H1 (cell line): ENCODE results near the gene DOCK8. TPM values are rescaled to one million over a fixed set of nuclear protein-coding genes. Genes with fewer than 3 reads are reported as not detected.

ENCODE experiments used
- CTCF ChIA-PET: fragments of 300-600 bp; sonication (Branson Sonifier 250); formaldehyde crosslinking; loops from one replicate; lab custom pipeline; 2021; ENCODE audit not compliant: partially characterized antibody; lab: Charles Lee
- POLR2A ChIA-PET: fragments of 300-600 bp; sonication (Branson Sonifier 250); formaldehyde crosslinking; loops from one replicate; lab custom pipeline; 2021; ENCODE audit warnings: inconsistent platforms; ENCODE audit not compliant: partially characterized antibody; lab: Charles Lee
- DNase-seq, 2 experiments: peaks; one replicate each; pipeline versions ENCODE4 v3.0.0 to v3.0.0-alpha.2; 2010 to 2022; ENCODE audit warnings: low spot score in 2 of 2, low read depth in 1 of 2, mixed read lengths in 1 of 2
- FAIRE-seq: peaks from 2 replicates; lab custom pipeline; 2011; peaks lifted over from hg19 to GRCh38; lab: Jason Lieb, UNC
- H2AFZ ChIP-seq: 2 replicates; pipeline ENCODE4 v1.8.1; 2012; ENCODE audit warnings: low read length, inconsistent platforms
- H2AK5ac ChIP-seq: 2 replicates; pipeline ENCODE4 v1.6.1; 2013; ENCODE audit warnings: low read depth, low read length
- H2BK120ac ChIP-seq: replicated peaks from 2 replicates; pipeline ENCODE3; 2013; ENCODE audit warnings: low read depth, low read length, inconsistent platforms
- H2BK12ac ChIP-seq: 2 replicates; pipeline ENCODE4 v1.6.1; 2013; ENCODE audit warnings: low read depth, low read length
- H2BK15ac ChIP-seq: 2 replicates; pipeline ENCODE4 v1.6.1; 2013; ENCODE audit warnings: low read length
- H2BK20ac ChIP-seq: 2 replicates; pipeline ENCODE4 v1.6.1; 2013; ENCODE audit warnings: low read length
- H2BK5ac ChIP-seq: 2 replicates; pipeline ENCODE4 v1.6.1; 2013; ENCODE audit warnings: low read depth, low read length
- H3K14ac ChIP-seq: 2 replicates; pipeline ENCODE4 v1.6.1; 2013; ENCODE audit warnings: inconsistent platforms; ENCODE audit not compliant: insufficient read length
- H3K18ac ChIP-seq: 2 replicates; pipeline ENCODE4 v1.6.1; 2013; ENCODE audit warnings: low read length; ENCODE audit errors: extremely low read depth
- H3K23ac ChIP-seq: 2 replicates; pipeline ENCODE4 v1.6.1; 2013; ENCODE audit warnings: inconsistent platforms; ENCODE audit not compliant: insufficient read length
- H3K23me2 ChIP-seq: 2 replicates; pipeline ENCODE4 v1.6.1; 2013; ENCODE audit warnings: low read depth, low read length
- H3K27ac ChIP-seq: 2 replicates; pipeline ENCODE4 v1.6.1; 2011; ENCODE audit warnings: low read depth, low read length, inconsistent platforms
- H3K27me3 ChIP-seq, 4 experiments: replicated peaks in 1 of 4; 1 replicate in 1 of 4; 2 replicates in 3 of 4; pipeline versions ENCODE4 v1.6.1 to v1.8.1; 2011 to 2013; ENCODE audit warnings: low read length in 3 of 4, mild to moderate bottlenecking in 3 of 4, inconsistent platforms in 2 of 4, mixed read lengths in 2 of 4, moderate library complexity in 1 of 4; ENCODE audit not compliant: control insufficient read depth in 3 of 4, insufficient read depth in 3 of 4; ENCODE audit errors: extremely low read depth in 1 of 4
- H3K36me3 ChIP-seq, 4 experiments: 2 replicates each; pipeline versions ENCODE4 v1.6.1 to v1.8.1; 2011 to 2013; ENCODE audit warnings: mild to moderate bottlenecking in 4 of 4, low read length in 3 of 4, moderate library complexity in 2 of 4, control low read depth in 1 of 4, inconsistent platforms in 1 of 4; ENCODE audit not compliant: insufficient read depth in 4 of 4, control insufficient read depth in 2 of 4
- H3K4ac ChIP-seq: replicated peaks from 2 replicates; pipeline ENCODE3; 2013; ENCODE audit warnings: low read length, low read depth, mixed read lengths, inconsistent platforms; ENCODE audit not compliant: insufficient read length
- H3K4me1 ChIP-seq, 4 experiments: replicated peaks in 1 of 4; 1 replicate in 1 of 4; 2 replicates in 3 of 4; pipeline versions ENCODE4 v1.6.1 to v1.8.1; 2011 to 2013; ENCODE audit warnings: low read length in 3 of 4, inconsistent platforms in 2 of 4, mixed read lengths in 1 of 4; ENCODE audit not compliant: insufficient read depth in 4 of 4, control insufficient read depth in 3 of 4
- H3K4me2 ChIP-seq, 2 experiments: 2 replicates each; pipeline versions ENCODE4 v1.6.1 to v1.8.1; 2011 to 2013; ENCODE audit warnings: low read depth in 2 of 2, low read length in 2 of 2, control low read depth in 1 of 2, inconsistent platforms in 1 of 2, mild to moderate bottlenecking in 1 of 2; ENCODE audit not compliant: insufficient read depth in 1 of 2
- H3K4me3 ChIP-seq, 4 experiments: fragments of 200-600, 300-600 bp in 1 of 4; sonication (generic), shearing (Covaris generic), sonication (Bioruptor Twin) in 1 of 4; 2 replicates each; pipeline versions ENCODE4 v1.5.1 to v1.8.1; 2011 to 2016; ENCODE audit warnings: low read length in 4 of 4, low read depth in 3 of 4, control low read depth in 2 of 4, inconsistent platforms in 2 of 4, mild to moderate bottlenecking in 2 of 4, mixed read lengths in 1 of 4, moderate library complexity in 1 of 4; ENCODE audit not compliant: insufficient read depth in 2 of 4; ENCODE audit errors: extremely low read depth in 1 of 4
- H3K56ac ChIP-seq: replicated peaks from 2 replicates; pipeline ENCODE3; 2013; ENCODE audit warnings: low read depth, mild to moderate bottlenecking, mixed read lengths, low read length, inconsistent platforms; ENCODE audit not compliant: insufficient read length
- H3K79me1 ChIP-seq: 2 replicates; pipeline ENCODE4 v1.6.1; 2013; ENCODE audit warnings: low read depth, low read length, control low read depth
- H3K79me2 ChIP-seq, 2 experiments: 2 replicates each; pipeline versions ENCODE4 v1.6.1 to v1.8.1; 2012 to 2013; ENCODE audit warnings: low read length in 2 of 2, mild to moderate bottlenecking in 2 of 2, inconsistent platforms in 1 of 2; ENCODE audit not compliant: insufficient read depth in 2 of 2, control insufficient read depth in 1 of 2
- H3K9ac ChIP-seq, 4 experiments: replicated peaks in 1 of 4; 1 replicate in 1 of 4; 2 replicates in 3 of 4; pipeline versions ENCODE4 v1.6.1 to v1.8.1; 2011 to 2013; ENCODE audit warnings: low read depth in 3 of 4, low read length in 3 of 4, control low read depth in 2 of 4, mild to moderate bottlenecking in 2 of 4, moderate library complexity in 2 of 4, inconsistent platforms in 1 of 4; ENCODE audit errors: extremely low read depth in 1 of 4
- H3K9me3 ChIP-seq, 2 experiments: 2 replicates each; pipeline versions ENCODE4 v1.6.1 to v1.8.1; 2012 to 2013; ENCODE audit warnings: mild to moderate bottlenecking in 2 of 2, moderate library complexity in 2 of 2, control low read depth in 1 of 2, inconsistent platforms in 1 of 2, low read depth in 1 of 2, low read length in 1 of 2, mixed read lengths in 1 of 2; ENCODE audit not compliant: insufficient read depth in 2 of 2
- H4K20me1 ChIP-seq, 2 experiments: replicated peaks in 1 of 2; 2 replicates each; pipeline versions ENCODE3 to v1.8.1; 2011 to 2013; ENCODE audit warnings: inconsistent platforms in 2 of 2, low read length in 2 of 2, mild to moderate bottlenecking in 1 of 2; ENCODE audit not compliant: insufficient read depth in 2 of 2, control insufficient read depth in 1 of 2
- H4K5ac ChIP-seq: 2 replicates; pipeline ENCODE4 v1.6.1; 2013; ENCODE audit warnings: low read length, low read depth, mixed read lengths, inconsistent platforms; ENCODE audit not compliant: insufficient read length
- H4K8ac ChIP-seq: 2 replicates; pipeline ENCODE4 v1.8.0; 2013; ENCODE audit warnings: mild to moderate bottlenecking, moderate library complexity, low read length, inconsistent platforms; ENCODE audit not compliant: insufficient read depth; ENCODE audit errors: extremely low read depth
- H4K91ac ChIP-seq: replicated peaks from 2 replicates; pipeline ENCODE3; 2013; ENCODE audit warnings: low read length, mixed read lengths, inconsistent platforms; ENCODE audit not compliant: insufficient read length
- CREB1 ChIP-seq: IDR thresholded peaks from 2 replicates; pipeline ENCODE4 v1.6.1; 2012; ENCODE audit warnings: inconsistent platforms
- CTBP2 ChIP-seq: IDR thresholded peaks from 2 replicates; pipeline ENCODE4 v1.7.0; 2011; ENCODE audit warnings: borderline replicate concordance, mild to moderate bottlenecking, moderate library complexity, mixed read lengths, low read length; ENCODE audit not compliant: insufficient read depth, insufficient read length
- FOSL1 ChIP-seq: IDR thresholded peaks from 2 replicates; pipeline ENCODE4 v1.6.1; 2011; ENCODE audit warnings: mild to moderate bottlenecking, low read depth, low read length, moderate library complexity; ENCODE audit not compliant: insufficient read depth
- JUND ChIP-seq: IDR thresholded peaks from 2 replicates; pipeline ENCODE4 v1.6.1; 2011; ENCODE audit warnings: mild to moderate bottlenecking, improper control_type of control experiment, low read length
- KDM1A ChIP-seq: fragments of 200-600, 300-600 bp; sonication (generic); IDR thresholded peaks from 2 replicates; pipeline ENCODE4 v1.7.1; 2016; ENCODE audit warnings: mild to moderate bottlenecking, low read length, borderline replicate concordance
- POLR2AphosphoS5 ChIP-seq: IDR thresholded peaks from 2 replicates; pipeline ENCODE4 v1.6.1; 2011; ENCODE audit warnings: low read depth, low read length
- RAD21 ChIP-seq, 2 experiments: IDR thresholded peaks in 1 of 2; conservative IDR thresholded peaks in 1 of 2; 2 replicates each; pipeline ENCODE4 v1.6.1; 2011; ENCODE audit warnings: low read depth in 2 of 2, low read length in 2 of 2, improper control_type of control experiment in 1 of 2, inconsistent platforms in 1 of 2, mild to moderate bottlenecking in 1 of 2, moderate library complexity in 1 of 2
- SIN3A ChIP-seq, 2 experiments: IDR thresholded peaks in 1 of 2; conservative IDR thresholded peaks in 1 of 2; 2 replicates each; pipeline ENCODE4 v1.6.1; 2011 to 2012; ENCODE audit warnings: low read length in 2 of 2, improper control_type of control experiment in 1 of 2, low read depth in 1 of 2, mild to moderate bottlenecking in 1 of 2
- TCF12 ChIP-seq: IDR thresholded peaks from 2 replicates; pipeline ENCODE4 v1.6.1; 2011; ENCODE audit warnings: low read depth, mild to moderate bottlenecking, low read length
- YY1 ChIP-seq: IDR thresholded peaks from 2 replicates; pipeline ENCODE4 v1.6.1; 2011; ENCODE audit warnings: low read depth, mild to moderate bottlenecking, low read length
- WGBS, 2 experiments: shearing (Covaris generic) in 1 of 2; methylation state at CpG; one replicate each; pipeline versions ENCODE4 v1.1.6 to v1.1.7; 2013 to 2015; ENCODE audit warnings: low lambda C conversion rate in 2 of 2, mixed read lengths in 2 of 2, inconsistent platforms in 1 of 2, low coverage in 1 of 2, missing lambda C conversion rate in 1 of 2; ENCODE audit not compliant: insufficient replicate concordance in 2 of 2, insufficient coverage in 1 of 2, insufficient read length in 1 of 2; ENCODE audit errors: extremely low coverage in 1 of 2, missing lambda C conversion rate in 1 of 2; 5-methylcytosine and 5-hydroxymethylcytosine counted together
- polyA plus RNA-seq, 7 experiments: library from polyadenylated mRNA; depleted of rRNA in 3 of 7; stranded (reverse) in 5 of 7; unstranded in 2 of 7; fragments of >200 nt in 5 of 7; fragments of 200-250 nt in 2 of 7; gene quantifications; 1 replicate in 5 of 7; 2 replicates in 1 of 7; 4 replicates in 1 of 7; pipeline versions ENCODE4 v1.2.1 to v1.2.3, GENCODE V29; 2011 to 2013; ENCODE audit warnings: missing spikeins in 2 of 7, mixed read lengths in 2 of 7
- total RNA-seq: library from RNA; stranded (reverse); fragmentation: NEBNext Ultra II Directional; extraction: Animal tissue kit (Norgen Biotek cat#: 25700); gene quantifications from 2 replicates; pipeline ENCODE4 v1.2.1, GENCODE V29; 2021
- TF ChIP-seq, protein P1 (sequence below): IDR thresholded peaks from 2 replicates; pipeline ENCODE4 v1.6.1; 2012; ENCODE audit warnings: inconsistent platforms

Gene DOCK8
- total and polyA plus RNA-seq, 2 of the 8 experiments (the other 6 are each of a cell fraction or from before 2014, with no cell fraction given), result 0.57 to 2.0 TPM

DNA sequence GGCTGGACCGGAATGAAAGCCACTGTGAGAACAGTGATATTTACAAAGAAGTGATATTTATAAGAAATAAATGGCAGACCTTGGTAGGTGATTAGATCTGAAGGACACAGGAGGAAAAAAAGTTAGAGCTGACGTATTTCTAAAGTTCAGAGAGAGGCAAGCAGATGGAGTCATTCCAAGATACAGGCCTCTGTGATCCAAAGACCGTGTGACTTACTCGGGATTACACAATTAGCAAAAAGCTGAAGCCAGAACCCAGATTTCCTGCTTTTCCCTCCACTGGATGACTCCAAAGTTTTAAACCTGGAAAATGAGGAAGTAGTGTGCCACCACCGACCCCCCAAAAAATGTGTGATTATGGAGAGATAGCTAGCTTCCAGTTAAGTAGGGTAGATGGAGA is 3.1 kb upstream of the DOCK8 start:
- POLR2A ChIA-PET, result no interaction called here
- 84% methylated on average over 5 of the region's 5 CpGs; no CpG with 5 or more reads in 1 of the 2 experiments for WGBS, 2 experiments
- Histone ChIP-seq H4K91ac (no peak overlapping the region), H3K14ac (no peak overlapping the region), H2BK120ac (no peak overlapping the region), H2BK12ac (no peak overlapping the region), H3K79me2 (no peaks in the 10 kb centered on the region), H2AK5ac (no peak overlapping the region), H3K9me3 (no peaks in the 10 kb centered on the region; a peak in 1 of 4 replicates), H3K23ac (no peak overlapping the region), H4K20me1 (no peaks in the 10 kb centered on the region), H3K79me1 (no peaks in the 10 kb centered on the region)
- no peak for FAIRE-seq
- TF ChIP-seq POLR2AphosphoS5, result no peak
- TF ChIP-seq FOSL1, result no peak
- no peak for TF ChIP-seq CREB1
- no peak for TF ChIP-seq CTBP2
- no peak for TF ChIP-seq TCF12
- TF ChIP-seq RAD21 (IDR thresholded peaks at IDR 0.05 in 1 of 2, conservative IDR thresholded peaks at IDR 0.05 in 1 of 2; ENCODE audit: low read depth in 2 of 2, low read length in 2 of 2), result no peak
- no peak for TF ChIP-seq KDM1A
- TF ChIP-seq, protein P1, sequence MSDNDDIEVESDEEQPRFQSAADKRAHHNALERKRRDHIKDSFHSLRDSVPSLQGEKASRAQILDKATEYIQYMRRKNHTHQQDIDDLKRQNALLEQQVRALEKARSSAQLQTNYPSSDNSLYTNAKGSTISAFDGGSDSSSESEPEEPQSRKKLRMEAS, result no peak
- no peak for TF ChIP-seq SIN3A (conservative IDR thresholded peaks at IDR 0.05 in 1 of 2, IDR thresholded peaks at IDR 0.05 in 1 of 2; ENCODE audit: low read depth in 1 of 2, low read length in 2 of 2)
- TF ChIP-seq YY1, result no peak
- no peak for TF ChIP-seq JUND
- TF ChIP-seq, all 59 proteins: peak for 0
- Histone ChIP-seq H3K4me2 (no peak overlapping the region), H3K27ac (no peak overlapping the region), H2BK20ac (no peak overlapping the region), H3K4me1 (peaks cover 0 to 2% (median 0%) of the 10 kb centered on the region in 4 experiments; a peak in 2 of 7 replicates), H3K9ac (no peak overlapping the region), H3K4me3 (no peak overlapping the region), H3K27me3 (peaks cover 0 to 27% (median 18%) of the 10 kb centered on the region in 4 experiments; a peak in 6 of 7 replicates), H3K23me2 (peaks cover 3% of the 10 kb centered on the region; the same call in 1 of the 2 replicates), H3K4ac (no peak overlapping the region), H2BK15ac (no peak overlapping the region), H3K18ac (no peak overlapping the region), H4K8ac (no peak overlapping the region), H3K36me3 (no peaks in the 10 kb centered on the region), H2AFZ (no peak overlapping the region), H2BK5ac (no peak overlapping the region), H4K5ac (no peak overlapping the region), H3K56ac (no peak overlapping the region)
- no peak for DNase-seq
- CTCF ChIA-PET, result no interaction called here
